ENCODE measurements around the gene MYL6.
"Not testable (repeated sequence)": the region's sequence is repeated elsewhere in the genome, so short reads cannot be mapped to it uniquely, and the experiment has no call there.

Gene MYL6

GRCh38 chr12:56193025-56193578 is 34.9 kb downstream of the MYL6 start:
- DNase-seq, result peak; percentile 92

GRCh38 chr12:56196818-56197550 is 38.8 kb downstream of the MYL6 start:
- DNase-seq, result not testable (repeated sequence)

- no peak for DNase-seq
These were observed 39.9 kb downstream of the MYL6 start for GRCh38 chr12:56197921-56198635.

- no peak for DNase-seq
These were observed 40.7 kb downstream of the MYL6 start for GRCh38 chr12:56198836-56199235.

- no peak for DNase-seq
These were observed 44.2 kb downstream of the MYL6 start for GRCh38 chr12:56202366-56202765.

- DNase-seq, result no peak
These were observed 44.7 kb downstream of the MYL6 start for GRCh38 chr12:56202838-56203237.

- no peak for DNase-seq
These were observed 46.1 kb downstream of the MYL6 start for GRCh38 chr12:56204275-56204674.

GRCh38 chr12:56205445-56205844 is 47.3 kb downstream of the MYL6 start:
- no peak for DNase-seq

- no peak for DNase-seq
These were observed 48.5 kb downstream of the MYL6 start for GRCh38 chr12:56206452-56207166.

- no peak for DNase-seq
These were observed 49.8 kb downstream of the MYL6 start for GRCh38 chr12:56208006-56208405.
